Vagina (tissue), 2 donors: ENCODE results near the gene ATAD5. TPM values are rescaled to one million over a fixed set of nuclear protein-coding genes. Genes with fewer than 3 reads are reported as not detected.
"Not testable (repeated sequence)": the region's sequence is repeated elsewhere in the genome, so short reads cannot be mapped to it uniquely, and the experiment has no call there.

ENCODE experiments used
- DNase-seq, 2 donors: peaks; one replicate each; pipeline ENCODE4 v3.0.0-alpha.2; 2017; ENCODE audit errors: extremely low spot score in 2 of 2
- H3K27ac ChIP-seq: fragments of 200-600 bp; sonication (generic); one replicate; pipeline ENCODE4 v1.5.1; 2019
- H3K27me3 ChIP-seq: fragments of 200-600 bp; sonication (generic); one replicate; pipeline ENCODE4 v1.5.1; 2019
- H3K36me3 ChIP-seq, 2 donors: fragments of 200-600 bp; sonication (generic); one replicate each; pipeline ENCODE4 v1.5.1; 2017 to 2019
- H3K4me1 ChIP-seq: fragments of 200-600 bp; sonication (generic); one replicate; pipeline ENCODE4 v1.5.1; 2019
- H3K4me3 ChIP-seq, 2 donors: fragments of 200-600 bp; sonication (generic); 1 replicate in 1 of 2; 2 replicates in 1 of 2; pipeline ENCODE4 v1.5.1; 2016 to 2019
- H3K9me3 ChIP-seq: fragments of 200-600 bp; sonication (generic); one replicate; pipeline ENCODE4 v1.5.1; 2019
- CTCF ChIP-seq, 3 experiments: fragments of 450-650 bp in 2 of 3; fragments of 200-600 bp in 1 of 3; sonication (generic) in 1 of 3; IDR thresholded peaks; one replicate each; pipeline ENCODE4 v1.5.1; 2017 to 2019; ENCODE audit warnings: antibody characterized with exemption in 3 of 3, mild to moderate bottlenecking in 2 of 3, moderate library complexity in 2 of 3
- POLR2A ChIP-seq, 2 donors: fragments of 450-650 bp; IDR thresholded peaks; one replicate each; pipeline ENCODE4 v1.6.1; 2017; ENCODE audit warnings: antibody characterized with exemption in 2 of 2, mild to moderate bottlenecking in 2 of 2, moderate library complexity in 2 of 2
- POLR2AphosphoS5 ChIP-seq, 2 donors: sonication (generic); formaldehyde crosslinking; IDR thresholded peaks; one replicate each; pipeline ENCODE4 v1.9.0; 2017; ENCODE audit warnings: antibody characterized with exemption in 2 of 2, mild to moderate bottlenecking in 2 of 2, low read depth in 1 of 2; ENCODE audit not compliant: insufficient read depth in 1 of 2
- intact Hi-C: fragments of 100-400 bp; cut with DNase I; formaldehyde crosslinking; loops from one replicate; pipeline ENCODE4 v1.15.1; 2023
- total RNA-seq: library from RNA; depleted of rRNA; stranded (reverse); fragments of >200 nt; gene quantifications from one replicate; pipeline ENCODE4 v1.2.3, GENCODE V29; 2016

The ATAD5 gene
- total RNA-seq, 1 donor from 2014 or later: 2.7 TPM

GRCh38 chr17:30816165-30816564, 15.6 kb upstream of the ATAD5 start:
- no peaks in the 10 kb centered on the region for H3K27me3 ChIP-seq
- TF ChIP-seq CTCF (IDR thresholded peaks at IDR 0.05): no peak
- no peak for TF ChIP-seq POLR2A (IDR thresholded peaks at IDR 0.05)
- no peak for TF ChIP-seq POLR2AphosphoS5 (IDR thresholded peaks at IDR 0.05; ENCODE audit: insufficient read depth in 1 of 2, low read depth in 1 of 2)
- H3K9me3 ChIP-seq: no peaks in the 10 kb centered on the region
- no peak overlapping the region for H3K4me3 ChIP-seq
- intact Hi-C loops: no loop called here
- H3K36me3 ChIP-seq: no peaks in the 10 kb centered on the region
- DNase-seq: no peak
- H3K4me1 ChIP-seq: no peaks in the 10 kb centered on the region
- no peak overlapping the region for H3K27ac ChIP-seq

- peaks cover 24% of the 10 kb centered on the region for H3K4me1 ChIP-seq
- H3K27me3 ChIP-seq: no peaks in the 10 kb centered on the region
- no peak overlapping the region for H3K4me3 ChIP-seq
- H3K36me3 ChIP-seq: no peaks in the 10 kb centered on the region
- no peak for DNase-seq
- TF ChIP-seq CTCF (IDR thresholded peaks at IDR 0.05) (no peak), POLR2AphosphoS5 (IDR thresholded peaks at IDR 0.05; ENCODE audit: insufficient read depth in 1 of 2, low read depth in 1 of 2) (no peak), POLR2A (IDR thresholded peaks at IDR 0.05) (no peak)
- intact Hi-C loops: no loop called here
- no peak overlapping the region for H3K27ac ChIP-seq
- H3K9me3 ChIP-seq: no peaks in the 10 kb centered on the region
Measured at GRCh38 chr17:30819971-30820705, 11.6 kb upstream of the ATAD5 start.

- Histone ChIP-seq H3K9me3 (no peaks in the 10 kb centered on the region), H3K27ac (no peak overlapping the region), H3K27me3 (no peaks in the 10 kb centered on the region), H3K36me3 (no peaks in the 10 kb centered on the region), H3K4me1 (peaks cover 32% of the 10 kb centered on the region), H3K4me3 (no peak overlapping the region)
- intact Hi-C loops: no loop called here
- DNase-seq: no peak
- no peak for TF ChIP-seq POLR2A (IDR thresholded peaks at IDR 0.05)
- no peak for TF ChIP-seq CTCF (IDR thresholded peaks at IDR 0.05)
Measured at GRCh38 chr17:30821871-30822723, 9.7 kb upstream of the ATAD5 start.

GRCh38 chr17:30822919-30823318, 8.8 kb upstream of the ATAD5 start:
- intact Hi-C loops, H3K27me3 ChIP-seq, DNase-seq, H3K9me3 ChIP-seq, H3K36me3 ChIP-seq: not testable (repeated sequence)
- peak overlapping the region; percentile 83 to 95 for H3K4me3 ChIP-seq
- H3K4me1 ChIP-seq: peaks cover 32% of the 10 kb centered on the region
- peak overlapping the region; percentile 87 for H3K27ac ChIP-seq

- DNase-seq: no peak
- Histone ChIP-seq H3K27me3 (no peaks in the 10 kb centered on the region), H3K9me3 (no peaks in the 10 kb centered on the region), H3K4me1 (peaks cover 32% of the 10 kb centered on the region), H3K36me3 (no peaks in the 10 kb centered on the region), H3K27ac (peak overlapping the region; percentile 87), H3K4me3 (peak overlapping the region; percentile 83 to 95)
- intact Hi-C loops: no loop called here
- TF ChIP-seq POLR2A (IDR thresholded peaks at IDR 0.05): no peak
Measured at GRCh38 chr17:30823421-30823820, 8.3 kb upstream of the ATAD5 start.

GRCh38 chr17:30824002-30824355, 7.8 kb upstream of the ATAD5 start:
- Histone ChIP-seq H3K4me3 (peak overlapping the region; percentile 83 to 95), H3K9me3 (no peaks in the 10 kb centered on the region), H3K27me3 (no peaks in the 10 kb centered on the region), H3K36me3 (no peaks in the 10 kb centered on the region), H3K27ac (peak overlapping the region; percentile 87), H3K4me1 (peaks cover 32% of the 10 kb centered on the region)
- DNase-seq: no peak
- intact Hi-C loops: no loop called here
- TF ChIP-seq POLR2A (IDR thresholded peaks at IDR 0.05) (no peak), POLR2AphosphoS5 (IDR thresholded peaks at IDR 0.05; ENCODE audit: insufficient read depth in 1 of 2, low read depth in 1 of 2) (no peak), CTCF (IDR thresholded peaks at IDR 0.05) (no peak)
